CD14-positive monocyte (primary cell): ENCODE results near the gene MED12L. TPM values are rescaled to one million over a fixed set of nuclear protein-coding genes. Genes with fewer than 3 reads are reported as not detected.

Experiments used
- DNase-seq, 3 donors: peaks; one replicate each; pipeline ENCODE4 v3.0.0-alpha.2; 2011 to 2022
- H2AFZ ChIP-seq: 2 replicates; pipeline ENCODE4 v1.6.0; 2012; ENCODE audit warnings: mild to moderate bottlenecking, low read depth, low read length, inconsistent platforms; ENCODE audit not compliant: insufficient read depth, poor library complexity, severe bottlenecking
- H3K27ac ChIP-seq, 2 donors: 1 replicate in 1 of 2; 2 replicates in 1 of 2; pipeline ENCODE4 v1.5.1; 2012 to 2013; ENCODE audit warnings: low read length in 2 of 2, control low read depth in 1 of 2, inconsistent platforms in 1 of 2, low read depth in 1 of 2, mild to moderate bottlenecking in 1 of 2
- H3K27me3 ChIP-seq, 2 donors: one replicate each; pipeline versions ENCODE4 v1.6.0 to v1.6.1; 2011 to 2013; ENCODE audit warnings: low read length in 2 of 2; ENCODE audit not compliant: control insufficient read depth in 2 of 2, insufficient read depth in 2 of 2
- H3K36me3 ChIP-seq, 2 donors: replicated peaks in 1 of 2; 1 replicate in 1 of 2; 2 replicates in 1 of 2; pipeline versions ENCODE4 v1.5.1 to v1.6.1; 2012 to 2013; ENCODE audit warnings: low read length in 2 of 2, control low read depth in 1 of 2, inconsistent platforms in 1 of 2, mild to moderate bottlenecking in 1 of 2; ENCODE audit not compliant: insufficient read depth in 2 of 2, control insufficient read depth in 1 of 2
- H3K4me1 ChIP-seq, 2 donors: 1 replicate in 1 of 2; 2 replicates in 1 of 2; pipeline versions ENCODE4 v1.5.1 to v1.6.1; 2012 to 2013; ENCODE audit warnings: low read length in 2 of 2, control low read depth in 1 of 2, inconsistent platforms in 1 of 2, mild to moderate bottlenecking in 1 of 2, moderate library complexity in 1 of 2; ENCODE audit not compliant: insufficient read depth in 2 of 2, control insufficient read depth in 1 of 2
- H3K4me2 ChIP-seq: replicated peaks from 2 replicates; pipeline ENCODE3; 2012; ENCODE audit warnings: low read length, moderate library complexity, mild to moderate bottlenecking; ENCODE audit not compliant: poor library complexity, severe bottlenecking; ENCODE audit errors: extremely low read depth
- H3K4me3 ChIP-seq, 3 experiments: fragments of 200-600 bp in 1 of 3; sonication (generic) in 1 of 3; replicated peaks in 1 of 3; 1 replicate in 2 of 3; 2 replicates in 1 of 3; pipeline ENCODE4 v1.5.1; 2011 to 2013; ENCODE audit warnings: low read length in 3 of 3, mild to moderate bottlenecking in 3 of 3, control low read depth in 2 of 3, low read depth in 2 of 3, inconsistent platforms in 1 of 3, moderate library complexity in 1 of 3
- H3K79me2 ChIP-seq: 2 replicates; pipeline ENCODE4 v1.6.0; 2012; ENCODE audit warnings: mild to moderate bottlenecking, control low read depth, inconsistent platforms, low read length, moderate library complexity; ENCODE audit not compliant: insufficient read depth
- H3K9ac ChIP-seq: 2 replicates; pipeline ENCODE4 v1.6.0; 2017; ENCODE audit warnings: low read length, mild to moderate bottlenecking; ENCODE audit not compliant: insufficient read depth, poor library complexity, severe bottlenecking
- H3K9me3 ChIP-seq, 2 donors: replicated peaks in 1 of 2; 1 replicate in 1 of 2; 2 replicates in 1 of 2; pipeline versions ENCODE4 v1.5.1 to v1.6.1; 2012 to 2013; ENCODE audit warnings: low read length in 2 of 2, control low read depth in 1 of 2; ENCODE audit not compliant: control insufficient read depth in 1 of 2, insufficient read depth in 1 of 2
- H4K20me1 ChIP-seq: 2 replicates; pipeline ENCODE4 v1.6.0; 2012; ENCODE audit warnings: mild to moderate bottlenecking, low read length, control low read depth, moderate library complexity; ENCODE audit not compliant: insufficient read depth
- H3K27ac Mint-ChIP-seq, 7 donors: one replicate each; pipeline ENCODE4 v1.8.0; 2020; ENCODE audit warnings: mild to moderate bottlenecking in 7 of 7, mixed read lengths in 7 of 7, moderate library complexity in 6 of 7, inconsistent platforms in 2 of 7
- H3K27me3 Mint-ChIP-seq, 3 donors: one replicate each; pipeline ENCODE4 v1.8.0; 2021 to 2022; ENCODE audit warnings: low read depth in 3 of 3, mild to moderate bottlenecking in 3 of 3, mixed read lengths in 3 of 3, moderate library complexity in 3 of 3, inconsistent platforms in 1 of 3
- H3K36me3 Mint-ChIP-seq, 2 donors: one replicate each; pipeline ENCODE4 v1.8.0; 2020; ENCODE audit warnings: mixed read lengths in 2 of 2, inconsistent platforms in 1 of 2, mild to moderate bottlenecking in 1 of 2
- H3K4me1 Mint-ChIP-seq: one replicate; pipeline ENCODE4 v1.8.0; 2020; ENCODE audit warnings: mild to moderate bottlenecking, mixed read lengths
- H3K4me3 Mint-ChIP-seq, 2 donors: one replicate each; pipeline ENCODE4 v1.8.0; 2020; ENCODE audit warnings: mild to moderate bottlenecking in 2 of 2, mixed read lengths in 2 of 2, moderate library complexity in 1 of 2
- H3K9me3 Mint-ChIP-seq, 7 donors: one replicate each; pipeline ENCODE4 v1.8.0; 2020 to 2022; ENCODE audit warnings: mixed read lengths in 7 of 7, mild to moderate bottlenecking in 6 of 7, moderate library complexity in 6 of 7, inconsistent platforms in 2 of 7
- CTCF ChIP-seq: fragments of 200-600 bp; IDR thresholded peaks from one replicate; pipeline ENCODE4 v1.8.0; 2022; ENCODE audit warnings: antibody characterized with exemption, mild to moderate bottlenecking
- WGBS: methylation state at CpG from one replicate; pipeline ENCODE4 v1.1.5; 2013; ENCODE audit warnings: missing lambda C conversion rate; ENCODE audit not compliant: insufficient coverage; 5-methylcytosine and 5-hydroxymethylcytosine counted together
- intact Hi-C, 2 donors: fragments of 100-400 bp; cut with micrococcal nuclease; formaldehyde crosslinking; loops; one replicate each; pipeline versions ENCODE4 v1.15.0 to v1.15.1; 2023
- polyA plus RNA-seq, 3 donors: library from polyadenylated mRNA; depleted of rRNA in 1 of 3; unstranded in 2 of 3; stranded (reverse) in 1 of 3; fragments of 300-500 nt in 2 of 3; fragments of >200 nt in 1 of 3; fragmentation: Illumina TruSeq in 2 of 3; gene quantifications; 1 replicate in 2 of 3; 2 replicates in 1 of 3; pipeline ENCODE4 v1.2.3, GENCODE V29; 2012 to 2021

The MED12L gene
- polyA plus RNA-seq, 3 donors, result 0.12 to 0.29 TPM; not detected in 1

GRCh38 chr3:151421938-151422337 lies 336.5 kb downstream of the MED12L start:
- Mint-ChIP-seq H3K4me1 (peaks cover 12% of the 10 kb centered on the region), H3K27ac (peak overlapping the region in 2 of 7 donors; percentile 21 to 63), H3K27me3 (peaks cover 0 to 2% (median 0%) of the 10 kb centered on the region in 3 donors), H3K36me3 (no peaks in the 10 kb centered on the region), H3K4me3 (peak overlapping the region in 1 of 2 donors; percentile 52), H3K9me3 (peaks cover 0 to 3% (median 0%) of the 10 kb centered on the region in 7 donors)
- no CpG with 5 or more reads among the region's 4 CpGs for WGBS
- Histone ChIP-seq H3K9me3 (no peaks in the 10 kb centered on the region), H3K4me1 (peaks cover 11 to 12% of the 10 kb centered on the region in 2 donors), H4K20me1 (no peaks in the 10 kb centered on the region), H3K4me2 (peak overlapping the region; percentile 27), H3K27ac (no peak overlapping the region), H3K36me3 (no peaks in the 10 kb centered on the region), H3K79me2 (no peaks in the 10 kb centered on the region), H3K9ac (no peak overlapping the region), H3K4me3 (no peak overlapping the region), H3K27me3 (no peaks in the 10 kb centered on the region), H2AFZ (peak overlapping the region; percentile 63)
- peak; percentile 16 to 23 (median 19) for DNase-seq
- intact Hi-C loops, result no loop called here
- TF ChIP-seq CTCF, result peak; percentile 36

GRCh38 chr3:151423091-151423490 lies 337.6 kb downstream of the MED12L start:
- Mint-ChIP-seq H3K27ac (no peak overlapping the region), H3K9me3 (peaks cover 0 to 3% (median 0%) of the 10 kb centered on the region in 7 donors), H3K27me3 (peaks cover 0 to 2% (median 0%) of the 10 kb centered on the region in 3 donors), H3K4me3 (no peak overlapping the region), H3K4me1 (peaks cover 12% of the 10 kb centered on the region), H3K36me3 (no peaks in the 10 kb centered on the region)
- no peak overlapping the region for H3K4me3 ChIP-seq
- no peaks in the 10 kb centered on the region for H3K36me3 ChIP-seq
- peaks cover 11 to 12% of the 10 kb centered on the region in 2 donors for H3K4me1 ChIP-seq
- H4K20me1 ChIP-seq, result no peaks in the 10 kb centered on the region
- no peak overlapping the region for H3K4me2 ChIP-seq
- H3K27me3 ChIP-seq, result no peaks in the 10 kb centered on the region
- intact Hi-C loops, result no loop called here
- no peak for DNase-seq
- H3K9me3 ChIP-seq, result no peaks in the 10 kb centered on the region
- H2AFZ ChIP-seq, result no peak overlapping the region
- no peak overlapping the region for H3K27ac ChIP-seq
- TF ChIP-seq CTCF, result no peak
- H3K79me2 ChIP-seq, result no peaks in the 10 kb centered on the region
- WGBS, result 83% methylated on average over 1 of the region's 5 CpGs
- no peak overlapping the region for H3K9ac ChIP-seq
